Panc1 (cell line): ENCODE measurements around the gene PHF20. TPM values are rescaled to one million over a fixed set of nuclear protein-coding genes. Genes with fewer than 3 reads are reported as not detected.
A peak's percentile ranks its signal among the peaks of the same experiment; 100 is the strongest.

Experiments used
- ATAC-seq: fragments of 200-7000 bp; cut with Tn5 transposase; 2 replicates; pipeline ENCODE4 v1.9.1; 2020; ENCODE audit warnings: mild to moderate bottlenecking, moderate library complexity
- BruUV-seq: library from RNA; stranded (reverse); fragments of 400-500 nt; replicated peaks from 2 replicates; lab custom pipeline; 2021; lab: Mats Ljungman, UMichigan
- CTCF ChIA-PET: fragments of 300-600 bp; sonication (Branson Sonifier 250); formaldehyde crosslinking; loops from one replicate; lab custom pipeline; 2022; ENCODE audit warnings: antibody characterized with exemption; lab: Charles Lee
- POLR2A ChIA-PET: fragments of 300-600 bp; sonication (Branson Sonifier 250); formaldehyde crosslinking; loops from one replicate; lab custom pipeline; 2022; ENCODE audit warnings: antibody characterized with exemption; lab: Charles Lee
- DNase-seq: peaks from one replicate; pipeline ENCODE4 v3.0.0-alpha.2; 2010; ENCODE audit warnings: low read depth, low spot score
- H3K27ac ChIP-seq: 2 replicates; pipeline ENCODE4 v1.5.1; 2011; ENCODE audit warnings: mild to moderate bottlenecking, low read length, inconsistent platforms
- H3K27me3 ChIP-seq: fragments of 200-500 bp; sonication (Bioruptor generic); 2 replicates; pipeline ENCODE4 v1.6.0; 2014; ENCODE audit warnings: low read length, inconsistent platforms; ENCODE audit not compliant: control insufficient read depth, insufficient read depth
- H3K36me3 ChIP-seq: fragments of 200-500 bp; sonication (Bioruptor generic); 2 replicates; pipeline ENCODE4 v1.5.1; 2014; ENCODE audit warnings: inconsistent platforms, mild to moderate bottlenecking, low read length, moderate library complexity; ENCODE audit not compliant: control insufficient read depth, insufficient read depth
- H3K4me1 ChIP-seq: 2 replicates; pipeline ENCODE4 v1.5.1; 2011; ENCODE audit warnings: inconsistent platforms, mild to moderate bottlenecking, low read length, moderate library complexity; ENCODE audit not compliant: control insufficient read depth, insufficient read depth
- H3K4me3 ChIP-seq, 2 experiments: 2 replicates each; pipeline ENCODE4 v1.5.1; 2011 to 2012; ENCODE audit warnings: low read depth in 2 of 2, low read length in 2 of 2, mild to moderate bottlenecking in 2 of 2, inconsistent platforms in 1 of 2, moderate library complexity in 1 of 2
- H3K9me3 ChIP-seq: fragments of 200-500 bp; sonication (Bioruptor generic); 2 replicates; pipeline ENCODE4 v1.5.1; 2014; ENCODE audit warnings: low read depth, mild to moderate bottlenecking, inconsistent platforms, low read length, moderate library complexity; ENCODE audit not compliant: control insufficient read depth, insufficient read depth
- CTCF ChIP-seq: fragments of 450-650 bp; IDR thresholded peaks from 2 replicates; pipeline ENCODE4 v1.5.1; 2017; ENCODE audit warnings: mild to moderate bottlenecking
- POLR2AphosphoS5 ChIP-seq: IDR thresholded peaks from 2 replicates; pipeline ENCODE4 v1.6.1; 2012; ENCODE audit warnings: mild to moderate bottlenecking, low read depth, low read length, moderate library complexity
- REST ChIP-seq, 2 experiments: IDR thresholded peaks; 2 replicates each; pipeline ENCODE4 v1.6.1; 2011 to 2012; ENCODE audit warnings: low read depth in 2 of 2, control low read depth in 1 of 2, low read length in 1 of 2, mild to moderate bottlenecking in 1 of 2, moderate library complexity in 1 of 2; ENCODE audit not compliant: insufficient read depth in 1 of 2
- SIN3A ChIP-seq: IDR thresholded peaks from 2 replicates; pipeline ENCODE4 v1.6.1; 2012; ENCODE audit warnings: low read depth, mild to moderate bottlenecking, low read length, moderate library complexity, borderline replicate concordance; ENCODE audit not compliant: insufficient read depth
- TCF7L2 ChIP-seq: IDR thresholded peaks from 2 replicates; pipeline ENCODE4 v1.6.1; 2011; ENCODE audit warnings: mild to moderate bottlenecking, low read depth, low read length, inconsistent platforms
- in situ Hi-C: cut with HindIII; loops from 2 replicates; pipeline ENCODE4 v1.10.0; 2016; ENCODE audit warnings: low sequenced_read_pairs, low pct_unique_long_range_greater_than_20kb
- intact Hi-C: fragments of 100-400 bp; cut with micrococcal nuclease; formaldehyde crosslinking; loops from one replicate; pipeline ENCODE4 v1.10.0; 2022; ENCODE audit not compliant: unreplicated experiment
- total RNA-seq: library from RNA; stranded (reverse); gene quantifications from one replicate; pipeline ENCODE4 v1.2.1, GENCODE V29; 2021; ENCODE audit not compliant: unreplicated experiment

PHF20 gene
- total RNA-seq, 1 experiment from 2014 or later: 51.5 TPM

GRCh38 chr20:35871259-35871771 is 99.5 kb downstream of the PHF20 start:
- no TSS peak for BruUV-seq
- DNase-seq: peak; percentile 36
- ATAC-seq: peak; percentile 91
- TF ChIP-seq SIN3A: no peak
- TF ChIP-seq REST (IDR thresholded peaks at IDR 0.05; ENCODE audit: insufficient read depth in 1 of 2, low read depth in 2 of 2, low read length in 1 of 2): no peak
- intact Hi-C loops: no loop called here
- POLR2A ChIA-PET: interaction anchor here (0.6 to 1.2 kb wide), 2 partner anchors 10 to 129 kb away, joined by 4 to 9 read pairs; partner anchors contain the start of gene RBM39
- CTCF ChIA-PET: no interaction called here
- in situ Hi-C loops: no loop called here
- Histone ChIP-seq H3K4me1 (peaks cover 20% of the 10 kb centered on the region), H3K9me3 (no peaks in the 10 kb centered on the region), H3K27me3 (no peaks in the 10 kb centered on the region), H3K36me3 (peaks cover 2% of the 10 kb centered on the region; the same call in 1 of the 2 replicates), H3K27ac (peak overlapping the region; percentile 82), H3K4me3 (peak overlapping the region; percentile 10 to 12; a peak in 3 of 4 replicates)

DNA sequence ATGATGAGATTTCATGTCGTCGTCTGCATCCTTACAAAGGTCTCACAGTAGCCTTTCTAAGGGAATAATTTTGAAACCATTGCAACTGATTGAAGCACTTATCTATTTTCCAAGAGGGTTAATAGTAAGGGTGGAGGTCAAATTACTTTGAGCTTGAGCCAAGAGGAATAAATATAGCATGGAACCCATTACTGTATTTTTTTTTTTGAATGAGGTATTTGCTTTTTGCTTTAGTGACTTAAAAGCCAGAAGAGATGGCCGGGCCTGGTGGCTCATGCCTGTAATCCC is 104.2 kb downstream of the PHF20 start:
- CTCF ChIA-PET: no interaction called here
- intact Hi-C loops: no loop called here
- no peak for TF ChIP-seq TCF7L2
- no peak for TF ChIP-seq POLR2AphosphoS5
- no peak for TF ChIP-seq CTCF
- TF ChIP-seq SIN3A: no peak
- no peak for TF ChIP-seq REST (IDR thresholded peaks at IDR 0.05; ENCODE audit: insufficient read depth in 1 of 2, low read depth in 2 of 2, low read length in 1 of 2)
- Histone ChIP-seq H3K4me1 (peaks cover 13% of the 10 kb centered on the region), H3K36me3 (peaks cover 2% of the 10 kb centered on the region; the same call in 1 of the 2 replicates), H3K27me3 (no peaks in the 10 kb centered on the region), H3K4me3 (no peak overlapping the region), H3K27ac (no peak overlapping the region), H3K9me3 (no peaks in the 10 kb centered on the region)
- POLR2A ChIA-PET: no interaction called here
- ATAC-seq: no peak
- no peak for DNase-seq
- no TSS peak for BruUV-seq
- in situ Hi-C loops: no loop called here
